IPS-18c (cell line): ENCODE data around the gene MAMDC2.
A peak's percentile ranks its signal among the peaks of the same experiment; 100 is the strongest.

Experiments used
- H3K4me3 ChIP-seq: 2 replicates; pipeline ENCODE4 v1.7.0; 2013; ENCODE audit warnings: low read depth, mild to moderate bottlenecking, low read length, moderate library complexity; ENCODE audit not compliant: insufficient read depth
- H3K9me3 ChIP-seq: one replicate; pipeline ENCODE4 v1.6.1; 2013; ENCODE audit warnings: mild to moderate bottlenecking, low read length, moderate library complexity; ENCODE audit not compliant: control insufficient read depth, insufficient read depth

The MAMDC2 gene

GRCh38 chr9:70043689-70044489 is at the start of gene MAMDC2:
TSS of gene MAMDC2 (plus strand) at chr9:70043848. CDS start at chr9:70044198, 350 bp downstream.
- peak within 1 kb of the TSS; percentile 65 for H3K4me3 ChIP-seq

GRCh38 chr9:69995846-69996245 is 47.8 kb upstream of the MAMDC2 start:
- no peak overlapping the region for H3K4me3 ChIP-seq
- H3K9me3 ChIP-seq: no peaks in the 10 kb centered on the region

More at GRCh38 chr9:70043689-70044489, at the start of gene MAMDC2:
- no peaks in the 10 kb centered on the region for H3K9me3 ChIP-seq

GRCh38 chr9:69996967-69997366 is 46.7 kb upstream of the MAMDC2 start:
- Histone ChIP-seq H3K9me3 (no peaks in the 10 kb centered on the region), H3K4me3 (no peak overlapping the region)

GRCh38 chr9:69997524-69997923 is 46.1 kb upstream of the MAMDC2 start:
- no peak overlapping the region for H3K4me3 ChIP-seq
- no peaks in the 10 kb centered on the region for H3K9me3 ChIP-seq

DNA sequence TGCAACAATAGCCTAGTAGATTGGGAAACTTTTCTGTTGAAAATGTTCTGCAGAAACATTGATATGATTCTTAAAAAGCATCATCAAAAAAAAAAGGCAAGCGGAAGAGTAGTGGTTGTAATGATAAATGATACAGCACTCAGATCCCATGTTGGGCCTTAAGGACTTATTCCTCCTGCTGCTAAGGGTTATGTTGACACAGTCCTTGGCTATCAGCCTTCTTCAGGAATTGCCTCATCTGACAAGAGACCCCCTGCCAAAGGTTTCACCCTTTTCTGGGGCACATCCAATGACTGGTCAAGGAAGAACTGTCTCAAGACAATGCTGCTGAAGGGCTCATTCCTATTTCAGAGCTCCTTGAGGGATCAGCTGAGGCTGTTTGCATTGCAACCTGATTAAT is 44.3 kb upstream of the MAMDC2 start:
- Histone ChIP-seq H3K4me3 (no peak overlapping the region), H3K9me3 (no peaks in the 10 kb centered on the region)

- H3K9me3 ChIP-seq: no peaks in the 10 kb centered on the region
- no peak overlapping the region for H3K4me3 ChIP-seq
Measured at GRCh38 chr9:70000469-70000868, 43.2 kb upstream of the MAMDC2 start.

DNA sequence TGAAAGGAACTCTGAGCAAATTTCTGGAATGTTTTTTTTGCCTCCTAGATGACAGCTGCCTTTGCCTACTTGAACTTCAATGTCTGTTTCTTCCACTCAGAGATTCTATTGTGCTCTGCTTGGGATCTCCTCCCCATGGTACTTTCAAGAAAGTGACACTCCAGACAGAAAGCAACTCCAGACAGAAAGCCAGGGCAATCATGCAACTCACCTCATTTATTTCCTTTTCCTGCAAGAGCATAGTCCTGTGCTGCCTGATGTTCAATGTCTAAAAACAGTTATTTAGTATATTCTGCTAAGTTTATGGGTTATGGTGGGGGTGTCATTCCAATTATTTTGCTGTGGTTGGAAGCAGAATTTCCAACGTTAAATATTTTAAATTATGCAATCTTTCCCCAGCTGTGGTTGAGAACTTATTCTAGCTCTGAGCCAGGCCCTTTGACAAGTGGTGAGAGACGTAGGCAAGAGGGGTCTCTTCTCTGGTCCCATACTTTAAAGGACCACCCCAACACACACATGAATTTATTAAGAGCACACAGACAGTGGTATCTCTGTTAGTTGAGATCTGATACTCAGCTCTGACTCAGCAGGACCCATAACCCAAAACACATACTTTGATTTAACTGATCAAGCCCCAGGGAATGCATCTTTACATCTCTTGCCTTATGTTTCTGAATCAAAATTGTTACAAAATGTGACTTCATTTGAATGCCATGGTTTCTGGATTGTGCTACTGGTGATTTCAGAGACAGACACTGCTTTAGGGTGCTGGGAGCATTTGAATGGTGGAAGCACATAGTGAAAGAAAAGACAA is 39.5 kb upstream of the MAMDC2 start:
- Histone ChIP-seq H3K9me3 (no peaks in the 10 kb centered on the region), H3K4me3 (no peak overlapping the region)

- no peak overlapping the region for H3K4me3 ChIP-seq
Measured at GRCh38 chr9:70006306-70006705, 37.3 kb upstream of the MAMDC2 start.

DNA sequence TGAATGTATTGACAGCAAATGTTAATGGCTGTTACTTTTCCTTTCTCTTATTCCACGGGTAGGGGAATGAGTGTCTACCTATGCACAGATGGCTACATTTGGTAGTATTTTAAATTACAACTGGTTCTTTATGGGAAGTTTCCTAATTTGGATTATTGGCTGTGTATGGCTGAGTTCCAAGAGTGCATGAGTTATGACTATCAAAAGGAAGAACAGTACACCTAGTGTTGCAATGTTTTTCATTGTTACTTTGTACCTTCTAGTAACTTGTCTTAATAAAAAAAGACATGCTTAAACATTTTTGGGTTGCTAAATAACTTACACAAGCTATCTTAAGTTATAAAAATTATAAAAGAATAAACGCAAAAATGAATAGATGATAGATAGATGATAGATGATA is 35.8 kb upstream of the MAMDC2 start:
- no peaks in the 10 kb centered on the region for H3K9me3 ChIP-seq
- H3K4me3 ChIP-seq: no peak overlapping the region

More at GRCh38 chr9:70006306-70006705, 37.3 kb upstream of the MAMDC2 start:
- no peaks in the 10 kb centered on the region for H3K9me3 ChIP-seq

- Histone ChIP-seq H3K9me3 (no peaks in the 10 kb centered on the region), H3K4me3 (no peak overlapping the region)
Measured at GRCh38 chr9:70010015-70010414, 33.6 kb upstream of the MAMDC2 start.

DNA sequence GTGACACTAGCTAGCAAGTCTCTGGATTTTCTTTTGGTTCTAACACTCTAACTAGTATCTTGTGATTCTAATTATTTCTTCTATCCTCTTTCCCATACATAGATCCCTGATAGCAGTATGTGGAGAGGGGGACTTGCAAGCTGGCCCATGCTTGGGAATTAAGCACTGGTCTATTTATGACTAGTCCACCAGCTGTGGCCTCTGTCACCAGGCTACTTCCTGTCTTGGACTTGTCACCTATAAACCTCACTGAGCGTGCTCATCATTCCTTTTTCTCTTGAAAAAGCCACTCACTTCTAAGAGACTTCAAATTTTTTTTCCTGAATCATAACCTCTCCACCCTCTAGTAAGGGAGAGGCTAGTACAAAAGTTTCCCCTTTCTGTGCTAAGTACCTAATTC is 32.3 kb upstream of the MAMDC2 start:
- Histone ChIP-seq H3K9me3 (no peaks in the 10 kb centered on the region), H3K4me3 (no peak overlapping the region)

DNA sequence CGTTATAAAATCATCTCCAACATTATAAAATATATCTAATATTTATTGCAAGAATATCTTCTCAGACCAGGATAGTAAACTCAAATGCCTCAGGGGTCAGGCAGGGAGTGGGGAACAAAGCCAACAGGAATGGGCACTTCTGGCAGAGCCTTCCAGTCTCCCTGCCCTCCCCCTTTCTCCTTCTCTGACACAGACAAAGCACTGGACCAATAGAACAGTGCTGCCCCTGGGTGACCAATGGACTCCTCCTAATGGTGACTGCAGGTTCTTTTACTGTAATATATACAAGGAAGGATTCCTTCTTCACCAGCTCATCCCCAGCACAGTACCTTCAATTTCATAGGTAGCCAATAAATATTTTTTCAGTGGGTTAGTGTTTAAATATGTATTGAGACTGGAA is 31.1 kb upstream of the MAMDC2 start:
- H3K4me3 ChIP-seq: no peak overlapping the region
- no peaks in the 10 kb centered on the region for H3K9me3 ChIP-seq

DNA sequence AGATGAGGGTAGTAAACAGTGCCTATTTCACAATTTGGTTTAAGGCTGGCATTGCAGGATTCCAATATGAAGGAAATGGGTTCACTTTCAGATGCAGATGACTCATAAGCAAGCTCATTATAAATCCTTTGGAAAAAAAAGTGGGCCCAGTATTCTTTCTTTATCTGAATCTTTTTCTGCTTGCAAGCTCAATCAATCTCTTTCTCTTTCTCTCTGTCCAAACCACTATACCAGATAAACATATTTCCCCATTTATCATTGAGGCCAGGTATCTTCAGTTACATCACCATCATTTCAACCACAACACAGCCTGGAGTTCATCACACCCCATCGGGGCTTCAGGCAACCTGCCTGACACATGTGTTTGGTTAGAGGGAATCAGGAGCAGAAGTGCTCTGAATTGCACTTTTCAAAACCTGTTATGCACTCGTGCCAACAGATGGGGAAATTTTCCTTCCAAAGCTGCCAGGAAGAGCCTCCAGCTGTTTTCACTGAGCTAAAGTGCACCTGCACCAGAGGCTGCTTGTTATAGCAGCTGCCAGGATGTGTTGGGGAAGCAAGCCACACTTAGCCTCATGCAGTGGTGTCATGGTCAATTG is 30.0 kb upstream of the MAMDC2 start:
- Histone ChIP-seq H3K9me3 (no peaks in the 10 kb centered on the region), H3K4me3 (no peak overlapping the region)

DNA sequence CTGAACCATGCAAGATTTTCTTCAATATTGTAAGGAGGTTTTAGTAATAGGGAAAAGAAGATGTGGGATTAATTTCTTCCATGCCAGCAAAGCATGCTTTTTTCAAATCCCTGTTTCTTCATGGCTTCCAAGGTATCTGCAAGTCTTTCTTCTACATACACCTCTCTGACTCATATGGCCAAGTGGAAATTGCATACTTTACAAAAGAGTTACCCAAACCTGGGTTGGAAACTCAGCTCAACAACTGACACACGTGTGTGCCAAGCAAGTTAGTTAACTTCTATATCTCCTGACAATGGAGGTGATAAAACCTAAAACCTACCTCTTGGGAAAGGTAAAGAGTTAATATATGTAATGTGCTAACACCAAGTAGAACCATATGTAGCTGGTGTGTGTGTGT is 28.5 kb upstream of the MAMDC2 start:
- no peaks in the 10 kb centered on the region for H3K9me3 ChIP-seq
- H3K4me3 ChIP-seq: no peak overlapping the region

DNA sequence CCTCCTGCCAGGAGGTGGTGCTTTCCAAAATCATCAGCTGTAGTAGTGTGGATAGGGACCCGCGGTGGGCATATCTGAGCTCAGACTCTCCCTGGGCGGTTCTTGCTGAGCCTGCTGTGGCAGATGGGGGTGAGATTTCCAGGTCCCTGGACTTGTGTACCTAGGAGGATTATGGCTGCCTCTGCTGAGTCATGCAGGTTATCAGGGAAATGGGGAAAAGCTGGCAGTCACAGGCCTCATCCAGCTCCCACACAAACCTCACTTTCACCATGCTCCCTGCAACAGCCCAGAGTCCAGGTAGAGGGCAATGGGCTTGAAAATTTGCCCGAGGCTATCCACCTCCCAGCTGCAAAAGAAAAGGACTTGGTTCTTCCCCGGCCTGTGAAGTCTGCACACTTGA is 23.4 kb upstream of the MAMDC2 start:
- no peaks in the 10 kb centered on the region for H3K9me3 ChIP-seq

DNA sequence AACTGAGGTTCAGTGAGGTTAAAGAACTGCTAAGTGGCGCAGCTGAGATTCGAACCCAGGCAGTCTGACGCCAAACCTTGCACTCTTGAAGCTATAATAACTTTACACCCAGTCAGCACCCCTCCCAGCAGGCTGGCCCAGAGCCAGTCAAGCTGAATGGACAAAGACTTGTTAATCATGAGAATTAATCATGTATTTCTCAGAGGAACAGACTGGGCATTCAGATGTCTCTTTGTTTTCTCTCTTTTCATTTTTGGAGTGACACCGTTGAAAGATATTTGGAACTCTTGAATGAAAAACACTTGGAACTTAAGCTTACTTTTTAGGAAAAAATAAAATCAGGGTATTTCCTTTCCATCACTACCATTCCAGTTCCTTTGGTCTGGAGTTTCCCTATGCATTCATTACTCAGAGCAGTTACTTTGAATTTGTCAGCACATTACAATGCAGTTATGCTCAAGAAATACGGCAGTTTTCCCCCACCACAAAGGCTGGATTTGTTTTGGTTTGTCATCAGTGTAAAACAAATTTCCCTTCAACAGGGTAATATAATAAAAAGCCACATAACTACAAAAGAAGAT is 22.6 kb upstream of the MAMDC2 start:
- Histone ChIP-seq H3K4me3 (no peak overlapping the region), H3K9me3 (no peaks in the 10 kb centered on the region)

More for the DNA sequence above, 23.4 kb upstream of the MAMDC2 start:
- H3K4me3 ChIP-seq: no peak overlapping the region

- no peak overlapping the region for H3K4me3 ChIP-seq
- H3K9me3 ChIP-seq: no peaks in the 10 kb centered on the region
Measured at GRCh38 chr9:70028287-70028686, 15.4 kb upstream of the MAMDC2 start.
